Calu3 (cell line): Measurements from ENCODE around the gene DHX34. TPM values are rescaled to one million over a fixed set of nuclear protein-coding genes. Genes with fewer than 3 reads are reported as not detected.

ENCODE experiments used
- BruUV-seq: library from RNA; stranded (reverse); fragments of 400-500 nt; replicated peaks from 2 replicates; lab custom pipeline; 2021; lab: Mats Ljungman, UMichigan
- CTCF ChIA-PET: fragments of 300-600 bp; sonication (Branson Sonifier 250); formaldehyde crosslinking; loops from one replicate; lab custom pipeline; 2022; ENCODE audit warnings: antibody characterized with exemption; lab: Charles Lee
- DNase-seq: peaks from one replicate; pipeline ENCODE4 v3.0.0; 2022
- H3K27ac Mint-ChIP-seq: one replicate; pipeline ENCODE4 v1.8.0; 2022; ENCODE audit warnings: mixed read lengths; ENCODE audit not compliant: unreplicated experiment
- H3K27me3 Mint-ChIP-seq: one replicate; pipeline ENCODE4 v1.8.0; 2022; ENCODE audit warnings: mixed read lengths; ENCODE audit not compliant: unreplicated experiment
- H3K36me3 Mint-ChIP-seq: one replicate; pipeline ENCODE4 v1.8.0; 2022; ENCODE audit warnings: mild to moderate bottlenecking, moderate library complexity, mixed read lengths; ENCODE audit not compliant: insufficient read depth, unreplicated experiment
- H3K4me1 Mint-ChIP-seq: one replicate; pipeline ENCODE4 v1.8.0; 2022; ENCODE audit warnings: mild to moderate bottlenecking, low read depth, mixed read lengths; ENCODE audit not compliant: unreplicated experiment
- H3K4me3 Mint-ChIP-seq: one replicate; pipeline ENCODE4 v1.8.0; 2022; ENCODE audit warnings: mild to moderate bottlenecking, low read depth, moderate library complexity, mixed read lengths; ENCODE audit not compliant: unreplicated experiment
- H3K9me3 Mint-ChIP-seq: one replicate; pipeline ENCODE4 v1.8.0; 2022; ENCODE audit warnings: low read depth, mixed read lengths; ENCODE audit not compliant: unreplicated experiment
- CTCF ChIP-seq: fragments of 200-600 bp; IDR thresholded peaks from one replicate; pipeline ENCODE4 v1.8.0; 2022; ENCODE audit warnings: antibody characterized with exemption; ENCODE audit not compliant: unreplicated experiment
- intact Hi-C: fragments of 100-400 bp; cut with micrococcal nuclease; formaldehyde crosslinking; loops from one replicate; pipeline ENCODE4 v1.10.0; 2022; ENCODE audit not compliant: unreplicated experiment
- total RNA-seq: library from RNA; stranded (reverse); gene quantifications from 2 replicates; pipeline ENCODE4 v1.2.3, GENCODE V29; 2022

The DHX34 gene
- total RNA-seq, 1 experiment from 2014 or later = 51.6 TPM

GRCh38 chr19:47310323-47310722, 38.8 kb upstream of the DHX34 start:
- Mint-ChIP-seq H3K4me1 (peaks cover 26% of the 10 kb centered on the region), H3K9me3 (no peaks in the 10 kb centered on the region), H3K36me3 (peaks cover 20% of the 10 kb centered on the region), H3K4me3 (no peak overlapping the region), H3K27me3 (peaks cover 13% of the 10 kb centered on the region), H3K27ac (no peak overlapping the region)
- DNase-seq = no peak
- no TSS peak for BruUV-seq
- CTCF ChIA-PET = no interaction called here
- no peak for TF ChIP-seq CTCF
- intact Hi-C loops = no loop called here

GRCh38 chr19:47310819-47311218, 38.3 kb upstream of the DHX34 start:
- Mint-ChIP-seq H3K36me3 (peaks cover 22% of the 10 kb centered on the region), H3K4me3 (no peak overlapping the region), H3K27ac (no peak overlapping the region), H3K27me3 (peaks cover 13% of the 10 kb centered on the region), H3K4me1 (peaks cover 27% of the 10 kb centered on the region), H3K9me3 (no peaks in the 10 kb centered on the region)
- intact Hi-C loops = no loop called here
- no peak for DNase-seq
- CTCF ChIA-PET = no interaction called here
- BruUV-seq = no TSS peak
- TF ChIP-seq CTCF = no peak

- Mint-ChIP-seq H3K4me3 (no peak overlapping the region), H3K27ac (peak overlapping the region; percentile 78), H3K4me1 (peaks cover 36% of the 10 kb centered on the region), H3K9me3 (no peaks in the 10 kb centered on the region), H3K27me3 (peaks cover 13% of the 10 kb centered on the region), H3K36me3 (peaks cover 30% of the 10 kb centered on the region)
- CTCF ChIA-PET = interaction anchor here (1.2 kb wide), 1 partner anchor 37 kb away, joined by 4 read pairs; the partner anchor contains the start of gene DHX34
- intact Hi-C loops = no loop called here
- no peak for TF ChIP-seq CTCF
- no TSS peak for BruUV-seq
- DNase-seq = no peak
Observed at GRCh38 chr19:47312366-47313006, 36.6 kb upstream of the DHX34 start.

GRCh38 chr19:47313754-47314295, 35.3 kb upstream of the DHX34 start:
- no peak for TF ChIP-seq CTCF
- no peaks in the 10 kb centered on the region for H3K9me3 Mint-ChIP-seq
- no peak overlapping the region for H3K4me3 Mint-ChIP-seq
- intact Hi-C loops = no loop called here
- H3K27me3 Mint-ChIP-seq = peaks cover 13% of the 10 kb centered on the region
- CTCF ChIA-PET = interaction anchor here (0.7 to 1.2 kb wide), 3 partner anchors 8 to 201 kb away, joined by 3 to 4 read pairs (median 4); partner anchors contain the start of genes DHX34 and ZC3H4
- peaks cover 30% of the 10 kb centered on the region for H3K36me3 Mint-ChIP-seq
- peak overlapping the region; percentile 78 for H3K27ac Mint-ChIP-seq
- no TSS peak for BruUV-seq
- H3K4me1 Mint-ChIP-seq = peaks cover 36% of the 10 kb centered on the region
- DNase-seq = no peak
